Fibroblast of mammary gland (primary cell): ENCODE measurements around the gene LRP1B.

Experiments
- DNase-seq: peaks from one replicate; pipeline ENCODE4 v3.0.0-alpha.2; 2010; ENCODE audit warnings: low read depth
- H3K4me3 ChIP-seq: 2 replicates; pipeline ENCODE4 v1.5.1; 2011; ENCODE audit warnings: low read depth, mild to moderate bottlenecking, low read length, moderate library complexity; ENCODE audit not compliant: control insufficient read depth
- CTCF ChIP-seq: conservative IDR thresholded peaks from 2 replicates; pipeline ENCODE4 v1.5.1; 2011; ENCODE audit warnings: low read depth, low read length, inconsistent platforms; ENCODE audit not compliant: control insufficient read depth, insufficient read depth

Gene LRP1B

GRCh38 chr2:141313972-141314371 is 816.8 kb downstream of the LRP1B start:
- no peak overlapping the region for H3K4me3 ChIP-seq
- no peak for TF ChIP-seq CTCF
- DNase-seq, result no peak

- DNase-seq, result no peak
- H3K4me3 ChIP-seq, result no peak overlapping the region
- TF ChIP-seq CTCF, result no peak
These were observed 819.4 kb downstream of the LRP1B start for GRCh38 chr2:141311430-141311829.

- TF ChIP-seq CTCF, result no peak
- H3K4me3 ChIP-seq, result no peak overlapping the region
- no peak for DNase-seq
These were observed 824.4 kb downstream of the LRP1B start for GRCh38 chr2:141306368-141306767.

- no peak for TF ChIP-seq CTCF
- no peak overlapping the region for H3K4me3 ChIP-seq
- DNase-seq, result no peak
These were observed 829.3 kb downstream of the LRP1B start for GRCh38 chr2:141301551-141301950.

- TF ChIP-seq CTCF, result no peak
- H3K4me3 ChIP-seq, result no peak overlapping the region
- no peak for DNase-seq
These were observed 850.8 kb downstream of the LRP1B start for GRCh38 chr2:141280037-141280436.

- no peak for DNase-seq
- H3K4me3 ChIP-seq, result no peak overlapping the region
- TF ChIP-seq CTCF, result no peak
These were observed 859.5 kb downstream of the LRP1B start for GRCh38 chr2:141271346-141271745.

- no peak overlapping the region for H3K4me3 ChIP-seq
- TF ChIP-seq CTCF, result no peak
- DNase-seq, result no peak
These were observed 866.0 kb downstream of the LRP1B start for GRCh38 chr2:141264848-141265247.
